GM21360 (cell line): ENCODE measurements around the gene GMPR2.
"Not testable (repeated sequence)": the region's sequence is repeated elsewhere in the genome, so short reads cannot be mapped to it uniquely, and the experiment has no call there.

Experiments
- ATAC-seq: cut with Tn5 transposase; IDR thresholded peaks from one replicate; pipeline ENCODE4 v1.9.1; 2021; ENCODE audit warnings: mild to moderate bottlenecking, moderate library complexity; ENCODE audit not compliant: unreplicated experiment

GMPR2 gene

GRCh38 chr14:24198814-24199524 lies 33.8 kb upstream of the GMPR2 start:
- no peak for ATAC-seq

- not testable (repeated sequence) for ATAC-seq
These were observed 30.2 kb upstream of the GMPR2 start for GRCh38 chr14:24202538-24202937.

GRCh38 chr14:24203249-24203886 lies 29.4 kb upstream of the GMPR2 start:
- ATAC-seq, result not testable (repeated sequence)

GRCh38 chr14:24204163-24205146 lies 28.3 kb upstream of the GMPR2 start:
- ATAC-seq, result no peak

GRCh38 chr14:24206260-24207103 lies 26.2 kb upstream of the GMPR2 start:
- no peak for ATAC-seq

- no peak for ATAC-seq
These were observed 25.6 kb upstream of the GMPR2 start for GRCh38 chr14:24207104-24207551.

GRCh38 chr14:24207625-24208024 lies 25.1 kb upstream of the GMPR2 start:
- ATAC-seq, result no peak

- no peak for ATAC-seq
These were observed 21.4 kb upstream of the GMPR2 start for GRCh38 chr14:24211311-24211710.

- ATAC-seq, result peak; percentile 72
These were observed 19.5 kb upstream of the GMPR2 start, which contains the start of gene CHMP4A for GRCh38 chr14:24212924-24213865. Gene CHMP4A, minus strand, starts transcription at chr14:24213488. Its CDS starts 49 bp downstream, at chr14:24213439.

- ATAC-seq, result no peak
These were observed 18.7 kb upstream of the GMPR2 start for GRCh38 chr14:24213866-24214662.

GRCh38 chr14:24215495-24216344 lies 17.0 kb upstream of the GMPR2 start, which contains the start of gene MDP1:
Gene MDP1, minus strand, starts transcription at chr14:24216066. Its CDS starts 111 bp downstream, at chr14:24215955.
- peak; percentile 66 for ATAC-seq

GRCh38 chr14:24216345-24216699 lies 16.4 kb upstream of the GMPR2 start:
- ATAC-seq, result no peak

- ATAC-seq, result not testable (repeated sequence)
These were observed 15.9 kb upstream of the GMPR2 start for GRCh38 chr14:24216876-24217275.

- ATAC-seq, result no peak
These were observed 13.6 kb upstream of the GMPR2 start for GRCh38 chr14:24219080-24219479.

GRCh38 chr14:24219521-24219920 lies 13.2 kb upstream of the GMPR2 start:
- no peak for ATAC-seq

GRCh38 chr14:24222987-24223386 lies 9.7 kb upstream of the GMPR2 start:
- ATAC-seq, result not testable (repeated sequence)

GRCh38 chr14:24224618-24225071 lies 8.1 kb upstream of the GMPR2 start:
- no peak for ATAC-seq
